HG03045 (cell line): ENCODE results near the gene CSAG2.

Source experiments
- ATAC-seq: cut with Tn5 transposase; IDR thresholded peaks from one replicate; pipeline ENCODE4 v1.9.1; 2021; ENCODE audit warnings: mild to moderate bottlenecking, moderate library complexity; ENCODE audit not compliant: unreplicated experiment

CSAG2 gene

GRCh38 chrX:152674135-152674534, 34.9 kb downstream of the CSAG2 start:
- ATAC-seq = no peak

GRCh38 chrX:152663086-152663485, 46.0 kb downstream of the CSAG2 start:
- ATAC-seq = no peak

GRCh38 chrX:152658302-152658701, 50.8 kb downstream of the CSAG2 start:
- no peak for ATAC-seq
